Raji (cell line): ENCODE data around the gene NAP1L3.

ENCODE experiments used
- POLR2A ChIP-seq: IDR thresholded peaks from 2 replicates; pipeline ENCODE4 v1.6.1; 2011; ENCODE audit warnings: low read depth, low read length, control low read depth; ENCODE audit not compliant: insufficient read depth

Gene NAP1L3, protein sequence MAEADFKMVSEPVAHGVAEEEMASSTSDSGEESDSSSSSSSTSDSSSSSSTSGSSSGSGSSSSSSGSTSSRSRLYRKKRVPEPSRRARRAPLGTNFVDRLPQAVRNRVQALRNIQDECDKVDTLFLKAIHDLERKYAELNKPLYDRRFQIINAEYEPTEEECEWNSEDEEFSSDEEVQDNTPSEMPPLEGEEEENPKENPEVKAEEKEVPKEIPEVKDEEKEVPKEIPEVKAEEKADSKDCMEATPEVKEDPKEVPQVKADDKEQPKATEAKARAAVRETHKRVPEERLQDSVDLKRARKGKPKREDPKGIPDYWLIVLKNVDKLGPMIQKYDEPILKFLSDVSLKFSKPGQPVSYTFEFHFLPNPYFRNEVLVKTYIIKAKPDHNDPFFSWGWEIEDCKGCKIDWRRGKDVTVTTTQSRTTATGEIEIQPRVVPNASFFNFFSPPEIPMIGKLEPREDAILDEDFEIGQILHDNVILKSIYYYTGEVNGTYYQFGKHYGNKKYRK

GRCh38 chrX:93673056-93673868 is at the start of gene NAP1L3:
Gene NAP1L3 (minus strand): TSS chrX:93673578. CDS start chrX:93673304, 274 bp downstream.
- no peak for TF ChIP-seq POLR2A

GRCh38 chrX:93711076-93711475 is 37.7 kb upstream of the NAP1L3 start:
- no peak for TF ChIP-seq POLR2A

DNA sequence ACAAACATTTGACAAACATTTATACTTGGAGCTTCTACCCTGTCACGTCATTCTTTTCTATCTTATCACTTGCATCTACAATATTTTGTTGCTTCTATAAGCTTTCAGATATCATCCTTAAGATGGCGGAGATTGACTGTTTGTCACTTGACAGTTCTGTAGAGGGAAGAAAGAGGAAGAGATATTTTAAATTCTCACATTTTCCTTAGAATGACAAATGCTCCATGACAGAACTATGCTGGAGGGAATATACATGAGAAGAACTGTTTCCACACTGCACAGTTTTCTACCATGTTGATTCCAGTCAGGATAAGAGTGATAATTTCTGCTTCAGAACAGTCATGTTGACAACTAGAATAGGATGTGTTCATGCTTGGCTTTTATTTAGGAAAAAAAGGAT is 30.3 kb upstream of the NAP1L3 start:
- TF ChIP-seq POLR2A: no peak

DNA sequence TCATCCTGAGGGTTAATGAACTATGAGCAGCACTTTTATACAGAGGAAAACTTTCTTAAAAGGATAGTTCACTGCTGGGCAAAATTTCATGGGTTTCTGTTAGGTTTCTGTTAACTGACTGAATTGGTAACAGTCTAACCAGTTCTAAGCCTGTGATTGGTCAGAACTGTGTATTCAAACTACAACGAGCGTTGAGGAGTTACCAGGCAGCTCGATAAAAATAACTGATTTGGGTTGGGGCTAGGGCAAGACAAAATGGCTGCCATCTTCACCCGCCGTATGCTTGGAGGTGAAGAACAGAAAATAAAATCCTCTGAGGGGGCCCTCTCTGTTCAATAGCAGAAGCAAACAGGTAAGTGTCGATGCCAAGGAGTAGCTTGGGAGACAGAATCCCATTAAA is 22.6 kb upstream of the NAP1L3 start:
- no peak for TF ChIP-seq POLR2A

GRCh38 chrX:93673869-93674271 is 492 bp upstream of the NAP1L3 start, which contains the start of gene FAM133A:
Gene FAM133A (plus strand): TSS chrX:93674206. CDS start chrX:93709420, 35,214 bp downstream.
- no peak for TF ChIP-seq POLR2A

DNA sequence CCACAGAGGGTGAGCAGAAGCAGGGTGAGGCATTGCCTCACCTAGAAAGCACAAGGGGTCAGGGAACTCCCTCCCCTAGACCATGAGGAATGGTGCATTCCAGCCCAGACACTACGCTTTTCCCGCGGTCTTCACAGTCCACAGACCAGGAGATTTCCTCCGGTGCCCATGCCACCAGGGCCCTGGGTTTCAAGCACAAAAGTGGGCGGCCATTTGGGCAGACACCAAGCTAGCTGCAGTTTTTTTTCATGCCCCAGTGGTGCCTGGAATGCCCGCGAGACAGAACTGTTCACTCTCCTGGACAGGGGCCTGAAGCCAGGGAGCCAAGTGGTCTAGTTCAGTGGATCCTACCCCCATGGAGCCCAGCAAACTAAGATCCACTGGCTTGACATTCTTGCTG is 12.8 kb downstream of the NAP1L3 start:
- no peak for TF ChIP-seq POLR2A

DNA sequence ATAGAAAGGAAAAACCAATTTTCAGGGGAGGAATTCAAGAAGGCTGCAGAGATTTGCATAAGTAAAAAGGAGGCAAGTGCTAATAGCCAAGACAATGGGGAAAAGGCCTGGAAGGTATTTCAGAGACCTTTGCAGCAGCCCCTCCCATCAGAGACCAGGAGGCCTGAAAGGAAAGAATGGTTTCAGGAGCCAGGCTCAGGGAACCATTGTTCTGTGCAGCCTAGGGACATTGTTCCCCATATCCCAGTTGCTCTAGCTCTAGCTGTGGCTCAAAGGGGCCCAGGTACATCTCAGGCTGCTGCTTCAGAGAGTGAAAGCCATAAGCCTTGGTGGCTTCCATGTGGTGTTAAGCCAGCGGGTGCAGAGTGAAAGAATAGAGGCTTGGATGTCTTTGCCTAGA is 24.0 kb downstream of the NAP1L3 start:
- TF ChIP-seq POLR2A: no peak

- no peak for TF ChIP-seq POLR2A
Measured at GRCh38 chrX:93637591-93637990, 35.8 kb downstream of the NAP1L3 start.
